Tibial nerve (tissue), 4 donors: ENCODE results near the gene FSCN2.

Experiments used
- CTCF ChIP-seq, 5 experiments: fragments of 200-600 bp in 3 of 5; fragments of 450-650 bp in 2 of 5; sonication (generic) in 3 of 5; IDR thresholded peaks; one replicate each; pipeline ENCODE4 v1.5.1; 2016 to 2019; ENCODE audit warnings: antibody characterized with exemption in 5 of 5, mild to moderate bottlenecking in 3 of 5, moderate library complexity in 2 of 5
- EP300 ChIP-seq, 2 donors: sonication (generic); formaldehyde crosslinking; IDR thresholded peaks; one replicate each; pipeline ENCODE4 v1.6.1; 2017; ENCODE audit warnings: antibody characterized with exemption in 2 of 2, mild to moderate bottlenecking in 1 of 2
- POLR2A ChIP-seq, 2 donors: fragments of 450-650 bp; IDR thresholded peaks; one replicate each; pipeline ENCODE4 v1.6.1; 2017; ENCODE audit warnings: antibody characterized with exemption in 2 of 2, mild to moderate bottlenecking in 2 of 2, moderate library complexity in 2 of 2

DNA sequence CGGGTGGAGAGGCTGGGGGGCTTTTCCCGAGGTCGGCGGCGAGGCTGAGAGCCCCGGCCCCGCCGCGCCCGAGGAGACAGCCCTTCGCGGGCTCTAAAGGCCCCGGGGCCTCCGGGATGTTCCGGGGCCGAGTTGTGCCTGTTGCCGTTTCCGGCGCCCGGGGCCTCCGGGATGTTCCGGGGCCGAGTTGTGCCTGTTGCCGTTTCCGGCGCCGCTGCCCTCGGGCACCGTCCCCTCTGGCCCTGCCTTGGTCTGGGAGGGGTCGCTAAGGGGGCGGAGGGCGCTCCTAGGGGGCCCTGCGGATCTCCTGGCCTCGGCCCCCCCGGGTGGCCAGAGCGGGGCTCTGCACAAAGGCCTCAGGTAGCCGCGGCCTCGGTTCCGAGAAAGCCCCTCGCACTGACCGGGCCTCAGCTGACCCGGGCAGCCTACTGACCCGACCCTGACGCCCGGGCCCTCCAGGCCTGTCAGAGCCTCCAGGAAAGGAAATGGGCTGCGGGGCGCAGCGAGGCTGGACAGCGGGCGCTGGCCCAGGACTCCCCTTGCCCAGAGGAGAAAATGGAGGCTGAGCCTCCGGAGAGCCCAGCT lies 39.8 kb upstream of the FSCN2 start:
- no peak for TF ChIP-seq CTCF (IDR thresholded peaks at IDR 0.05)
- TF ChIP-seq POLR2A (IDR thresholded peaks at IDR 0.05) = no peak
- TF ChIP-seq EP300 (IDR thresholded peaks at IDR 0.05) = no peak
